ENCODE data around the gene PKP1.

The PKP1 gene

GRCh38 chr1:201329801-201330200, 46.5 kb downstream of the PKP1 start:
- DNase-seq (ENCODE audit: low read depth): no peak

DNA sequence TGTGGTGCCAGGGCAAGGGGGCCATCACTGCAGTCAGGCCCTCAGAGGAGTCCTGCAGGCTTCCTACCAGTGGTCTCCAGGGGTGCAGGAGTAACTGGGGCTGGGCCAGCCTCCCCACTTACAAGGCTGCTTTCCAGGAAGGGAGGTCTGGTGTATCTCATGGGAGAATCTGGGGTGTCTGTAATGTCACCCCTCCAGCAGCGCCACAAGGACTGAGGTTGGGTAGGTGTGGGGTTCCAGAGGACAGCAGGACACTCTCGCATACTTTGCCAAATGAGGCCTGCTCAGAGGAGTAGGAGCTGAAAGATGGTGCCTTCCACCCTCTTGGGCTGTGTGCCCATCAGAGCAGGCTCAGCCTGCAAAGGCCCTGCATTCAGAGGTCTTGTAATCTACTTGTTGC, 47.2 kb downstream of the PKP1 start:
- no peak for DNase-seq (ENCODE audit: low read depth)

GRCh38 chr1:201331166-201331565, 47.9 kb downstream of the PKP1 start:
- no peak for DNase-seq (ENCODE audit: low read depth)

- DNase-seq (ENCODE audit: low read depth): no peak
Measured at GRCh38 chr1:201332021-201332420, 48.7 kb downstream of the PKP1 start.

DNA sequence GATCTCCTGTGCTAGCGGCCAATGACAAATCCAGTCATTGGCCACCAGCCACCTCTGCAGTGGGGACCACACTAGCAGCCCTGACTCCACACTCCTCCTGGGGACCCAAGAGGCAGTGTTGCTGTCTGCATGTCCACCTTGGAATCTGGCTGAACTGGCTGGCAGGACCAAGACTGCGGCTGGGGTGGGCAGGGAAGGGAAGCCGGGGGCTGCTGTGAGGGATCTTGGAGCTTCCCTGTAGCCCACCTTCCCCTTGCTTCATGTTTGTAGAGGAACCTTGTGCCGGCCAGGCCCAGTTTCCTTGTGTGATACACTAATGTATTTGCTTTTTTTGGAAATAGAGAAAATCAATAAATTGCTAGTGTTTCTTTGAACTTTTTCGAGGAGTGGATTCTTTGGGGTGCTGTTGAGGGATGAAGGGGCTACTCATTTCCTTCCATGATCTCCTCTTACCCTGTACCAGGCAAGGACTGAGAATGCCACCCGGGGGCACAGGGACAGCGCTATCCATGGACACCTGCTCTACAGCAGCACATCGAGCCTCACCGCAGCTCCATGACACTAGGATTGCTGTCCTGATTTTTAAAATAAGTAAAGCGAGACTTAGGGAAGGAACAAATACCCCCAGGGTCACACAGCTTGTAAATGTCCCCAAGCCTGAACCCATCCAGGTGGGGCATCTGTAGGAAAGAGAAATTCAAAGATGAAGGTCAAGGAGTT, 49.5 kb downstream of the PKP1 start:
- no peak for DNase-seq (ENCODE audit: low read depth)

DNA sequence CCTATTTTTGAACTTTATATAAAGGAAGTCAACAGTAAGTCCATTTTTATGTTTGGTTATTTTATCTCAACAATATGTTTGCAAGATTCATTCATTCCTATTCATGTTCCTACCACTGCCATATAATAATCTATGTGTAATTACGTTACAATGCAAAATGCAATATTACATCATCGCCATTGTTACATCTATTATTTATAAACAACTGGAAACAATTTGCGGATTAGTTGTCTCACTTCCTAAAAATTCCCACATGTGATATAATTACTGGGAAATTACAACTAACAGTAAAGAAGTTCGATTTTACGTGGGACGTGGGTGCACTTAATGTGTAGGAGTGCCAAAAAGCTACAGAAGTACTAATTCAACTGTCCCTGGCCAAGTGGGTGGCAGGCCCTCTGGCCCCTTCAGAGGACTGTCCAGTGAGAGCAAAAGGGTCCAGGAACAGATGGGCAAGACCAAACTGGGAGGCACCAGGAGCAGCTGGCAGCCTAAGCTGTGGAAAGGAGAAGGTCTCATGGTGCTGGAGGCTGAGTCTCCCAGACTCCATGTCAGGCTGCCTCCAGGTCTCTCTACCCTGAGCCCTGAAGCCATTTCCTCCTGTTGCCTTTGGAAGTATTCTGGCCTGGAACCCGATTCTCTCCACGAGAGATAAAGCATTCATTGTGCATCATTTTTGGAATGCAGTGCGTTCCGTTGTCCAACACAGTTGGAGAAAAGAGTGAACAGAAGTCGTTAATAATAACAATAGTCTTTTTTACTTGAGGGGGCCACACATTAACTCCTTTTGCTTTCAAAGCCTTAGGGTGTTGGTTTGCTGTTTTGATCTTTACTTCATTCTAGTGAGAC, 51.2 kb downstream of the PKP1 start:
- no peak for DNase-seq (ENCODE audit: low read depth)

DNA sequence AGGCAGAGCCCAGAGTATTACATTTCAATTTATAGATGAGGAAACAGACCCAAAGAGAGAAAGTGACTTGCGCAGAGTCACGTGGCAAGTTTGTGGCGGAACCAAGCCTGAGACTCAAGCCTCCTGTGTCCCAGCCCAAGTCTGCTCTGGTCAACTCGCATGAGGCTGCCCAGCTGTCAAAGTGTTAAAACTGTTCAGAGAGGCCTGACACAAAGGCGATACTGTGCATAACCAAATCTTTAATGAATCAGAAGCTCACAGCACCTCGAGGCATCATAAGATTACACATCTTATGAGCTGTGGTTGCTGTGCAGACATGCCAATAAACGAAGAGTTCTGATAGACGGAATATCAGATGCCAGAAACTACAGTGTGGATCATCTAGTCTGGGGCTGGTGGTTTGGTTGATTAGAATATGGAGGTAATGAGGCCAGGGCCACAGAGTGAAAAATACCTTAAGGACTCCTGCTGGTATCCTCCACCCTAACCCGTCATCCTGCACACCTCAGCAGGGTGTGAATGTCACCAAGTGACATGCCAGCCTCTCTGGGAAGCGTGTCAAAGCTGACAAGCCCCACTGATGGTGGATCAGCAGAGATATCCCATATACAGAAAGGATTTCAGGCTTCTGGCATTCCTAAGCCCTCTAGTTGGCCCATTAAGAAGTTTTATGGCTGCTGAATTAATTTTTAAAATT, 52.0 kb downstream of the PKP1 start:
- DNase-seq (ENCODE audit: low read depth): no peak

- no peak for DNase-seq (ENCODE audit: low read depth)
Measured at GRCh38 chr1:201335901-201336300, 52.6 kb downstream of the PKP1 start.

GRCh38 chr1:201336711-201337450, 53.6 kb downstream of the PKP1 start:
- DNase-seq (ENCODE audit: low read depth): no peak

GRCh38 chr1:201341377-201341776, 58.1 kb downstream of the PKP1 start:
- no peak for DNase-seq (ENCODE audit: low read depth)

GRCh38 chr1:201344206-201345080, 61.1 kb downstream of the PKP1 start:
- DNase-seq (ENCODE audit: low read depth): no peak

GRCh38 chr1:201345081-201345355, 61.7 kb downstream of the PKP1 start:
- DNase-seq (ENCODE audit: low read depth): no peak

GRCh38 chr1:201346337-201346939, 63.1 kb downstream of the PKP1 start:
- peak; percentile 16 for DNase-seq (ENCODE audit: low read depth)

DNA sequence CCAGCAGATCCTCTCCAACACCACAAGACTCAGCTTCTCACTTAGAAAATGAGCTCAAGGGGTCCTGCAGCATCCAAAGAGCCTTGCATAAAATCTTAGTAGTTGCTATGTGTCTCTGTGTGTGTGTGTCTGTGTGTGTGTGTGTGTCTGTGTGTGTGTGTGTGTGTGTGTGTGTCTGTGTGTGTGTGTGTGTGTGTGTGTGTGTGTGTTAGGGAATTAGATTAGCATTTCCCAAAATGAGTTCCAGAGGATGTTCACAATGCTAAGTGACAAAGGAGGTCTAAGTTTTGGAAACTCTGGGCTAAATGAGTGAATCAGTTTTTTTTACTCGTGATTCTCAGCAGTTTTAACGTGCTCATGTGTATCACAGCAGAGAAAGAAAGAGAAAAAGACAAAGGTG, 63.7 kb downstream of the PKP1 start:
- DNase-seq (ENCODE audit: low read depth): no peak

- no peak for DNase-seq (ENCODE audit: low read depth)
Measured at GRCh38 chr1:201347498-201348210, 64.3 kb downstream of the PKP1 start.

GRCh38 chr1:201348211-201348566, 64.9 kb downstream of the PKP1 start:
- DNase-seq (ENCODE audit: low read depth): peak; percentile 22

GRCh38 chr1:201349092-201349491, 65.8 kb downstream of the PKP1 start:
- DNase-seq (ENCODE audit: low read depth): no peak

GRCh38 chr1:201350361-201350725, 67.0 kb downstream of the PKP1 start:
- no peak for DNase-seq (ENCODE audit: low read depth)

DNA sequence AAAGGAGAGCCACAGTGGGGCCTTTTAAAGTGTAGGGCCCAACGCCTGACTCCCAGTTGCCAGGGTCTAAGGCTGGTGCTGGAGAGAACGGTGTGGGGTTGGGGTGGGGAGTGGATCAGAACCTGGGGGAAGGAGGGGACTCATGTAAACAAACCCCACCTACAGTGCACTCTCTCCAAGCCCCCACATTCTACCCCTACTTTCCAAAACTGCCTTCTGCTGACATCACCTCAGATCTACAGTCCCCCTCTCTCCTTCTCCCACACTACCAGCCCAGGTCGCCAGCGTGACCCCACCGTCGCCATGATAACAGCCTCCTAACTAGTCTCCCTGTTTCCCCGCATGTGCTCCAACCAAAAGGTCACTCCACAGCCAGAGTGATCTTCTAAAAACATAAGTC, 67.6 kb downstream of the PKP1 start:
- DNase-seq (ENCODE audit: low read depth): no peak

DNA sequence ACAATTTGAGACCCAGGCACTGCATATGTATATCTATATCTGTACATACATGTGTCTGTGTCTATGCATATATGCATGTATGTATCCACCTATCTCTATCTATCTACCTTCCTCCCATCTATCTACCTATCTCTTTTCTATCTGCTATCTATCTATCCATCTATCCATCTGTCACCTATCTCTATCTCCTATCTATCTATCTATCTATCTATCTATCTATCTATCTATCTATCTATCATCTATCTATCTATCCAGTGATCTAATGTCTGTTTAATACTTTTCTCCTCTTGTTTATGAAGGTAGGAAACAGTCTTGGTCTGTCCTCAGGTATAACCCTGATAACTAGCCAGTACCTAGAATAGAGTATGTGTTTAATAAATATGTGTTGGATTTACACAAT, 68.3 kb downstream of the PKP1 start:
- DNase-seq (ENCODE audit: low read depth): no peak
